Measurements from ENCODE around the gene IQSEC1. TPM values are rescaled to one million over a fixed set of nuclear protein-coding genes. Genes with fewer than 3 reads are reported as not detected.
A peak's percentile ranks its signal among the peaks of the same experiment; 100 is the strongest.

IQSEC1 gene
- total RNA-seq, 4 donors from 2014 or later: 33.6 to 72.0 (median 55.9) TPM

- no peak for DNase-seq (ENCODE audit: low spot score)
- no peak for TF ChIP-seq CTCF (IDR thresholded peaks at IDR 0.05)
- no peak for ATAC-seq (ENCODE audit: low FRiP score)
Observed at GRCh38 chr3:12935861-12936830, 137.1 kb downstream of the IQSEC1 start.

- ATAC-seq (ENCODE audit: low FRiP score) (no peak), DNase-seq (ENCODE audit: low spot score) (no peak)
Observed at GRCh38 chr3:12935023-12935860, 138.0 kb downstream of the IQSEC1 start.

GRCh38 chr3:12934431-12934830 is 138.8 kb downstream of the IQSEC1 start:
- TF ChIP-seq CTCF (IDR thresholded peaks at IDR 0.05): no peak
- peak; percentile 39 for ATAC-seq (ENCODE audit: low FRiP score)
- no peak for DNase-seq (ENCODE audit: low spot score)

More at GRCh38 chr3:12935023-12935860, 138.0 kb downstream of the IQSEC1 start:
- TF ChIP-seq CTCF (IDR thresholded peaks at IDR 0.05): no peak

- no peak for TF ChIP-seq CTCF (IDR thresholded peaks at IDR 0.05)
- DNase-seq (ENCODE audit: low spot score): no peak
- ATAC-seq (ENCODE audit: low FRiP score): no peak
Observed at GRCh38 chr3:12933901-12934300, 139.3 kb downstream of the IQSEC1 start.

GRCh38 chr3:12932754-12933153 is 140.5 kb downstream of the IQSEC1 start:
- no peak for TF ChIP-seq CTCF (IDR thresholded peaks at IDR 0.05)
- no peak for DNase-seq (ENCODE audit: low spot score)
- ATAC-seq (ENCODE audit: low FRiP score): no peak

GRCh38 chr3:12932347-12932746 is 140.9 kb downstream of the IQSEC1 start:
- TF ChIP-seq CTCF (IDR thresholded peaks at IDR 0.05): no peak
- no peak for DNase-seq (ENCODE audit: low spot score)
- no peak for ATAC-seq (ENCODE audit: low FRiP score)

All from omental fat pad (tissue), 4 donors.